HUES48 (cell line): ENCODE results near the gene CAND2.
"Not testable (repeated sequence)": the region's sequence is repeated elsewhere in the genome, so short reads cannot be mapped to it uniquely, and the experiment has no call there.

Experiments
- H3K27ac ChIP-seq: one replicate; pipeline ENCODE4 v1.7.0; 2013; ENCODE audit warnings: low read depth, low read length, inconsistent platforms
- H3K27me3 ChIP-seq: 2 replicates; pipeline ENCODE4 v1.6.1; 2013; ENCODE audit warnings: mild to moderate bottlenecking, low read length; ENCODE audit not compliant: control insufficient read depth, insufficient read depth
- H3K36me3 ChIP-seq: 2 replicates; pipeline ENCODE4 v1.6.1; 2013; ENCODE audit warnings: low read length; ENCODE audit not compliant: control insufficient read depth, insufficient read depth
- H3K4me1 ChIP-seq: 2 replicates; pipeline ENCODE4 v1.6.1; 2013; ENCODE audit warnings: mild to moderate bottlenecking, low read length; ENCODE audit not compliant: control insufficient read depth, insufficient read depth
- H3K4me3 ChIP-seq: 2 replicates; pipeline ENCODE4 v1.5.1; 2013; ENCODE audit warnings: mild to moderate bottlenecking, low read depth, low read length
- H3K9ac ChIP-seq: 2 replicates; pipeline ENCODE4 v1.6.1; 2013; ENCODE audit warnings: mild to moderate bottlenecking, low read depth, low read length, moderate library complexity
- H3K9me3 ChIP-seq: 2 replicates; pipeline ENCODE4 v1.6.1; 2013; ENCODE audit warnings: low read length; ENCODE audit not compliant: control insufficient read depth, insufficient read depth

CAND2 gene

DNA sequence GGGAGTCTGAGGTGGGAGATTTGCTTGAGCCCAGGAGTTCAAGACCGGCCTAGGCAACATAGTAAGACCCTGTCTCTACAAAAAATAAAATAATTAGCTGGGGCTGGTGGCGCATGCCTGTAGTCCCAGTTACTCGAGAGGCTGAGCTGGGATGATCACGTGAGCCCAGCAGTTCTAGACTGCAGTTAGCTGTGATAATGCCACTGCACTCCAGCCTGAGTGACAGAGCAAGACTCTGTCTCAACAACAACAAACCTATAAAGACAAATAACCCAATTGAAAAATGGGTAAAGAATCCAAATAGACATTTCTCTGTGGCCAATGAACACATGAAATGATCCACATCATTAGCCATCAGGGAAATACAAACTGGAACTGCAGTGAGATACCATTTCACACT lies 46.0 kb downstream of the CAND2 start:
- H3K4me1 ChIP-seq: peaks cover 15% of the 10 kb centered on the region
- H3K27me3 ChIP-seq: no peaks in the 10 kb centered on the region
- peaks cover 31% of the 10 kb centered on the region for H3K36me3 ChIP-seq
- no peak overlapping the region for H3K4me3 ChIP-seq
- no peak overlapping the region for H3K27ac ChIP-seq
- H3K9ac ChIP-seq: no peak overlapping the region
- peaks cover 15% of the 10 kb centered on the region for H3K9me3 ChIP-seq

DNA sequence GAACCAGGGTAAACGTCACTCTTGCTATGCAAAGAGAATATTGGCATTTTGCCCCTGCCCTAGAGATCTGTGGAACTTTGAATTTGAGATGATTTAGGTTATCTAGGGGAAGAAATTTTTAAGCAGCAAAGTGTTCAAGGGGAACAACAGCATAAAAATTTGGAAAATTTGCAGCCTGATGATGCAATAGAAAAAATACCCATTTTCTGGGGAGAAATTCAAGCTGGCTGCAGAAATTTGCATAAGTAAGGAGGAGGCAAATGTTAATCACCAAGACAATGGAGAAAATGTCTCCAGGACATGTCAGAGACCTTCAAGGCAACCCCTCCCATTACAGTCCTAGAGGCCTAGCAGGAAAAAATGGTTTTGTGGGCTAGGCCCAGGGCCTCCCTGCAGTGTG lies 49.3 kb downstream of the CAND2 start:
- Histone ChIP-seq H3K27me3 (no peaks in the 10 kb centered on the region), H3K27ac (no peak overlapping the region), H3K4me1 (no peaks in the 10 kb centered on the region), H3K4me3 (no peak overlapping the region), H3K36me3 (no peaks in the 10 kb centered on the region), H3K9ac (no peak overlapping the region), H3K9me3 (peaks cover 19% of the 10 kb centered on the region)

- Histone ChIP-seq H3K27me3 (no peaks in the 10 kb centered on the region), H3K9ac (no peak overlapping the region), H3K4me1 (no peaks in the 10 kb centered on the region), H3K4me3 (no peak overlapping the region), H3K27ac (no peak overlapping the region), H3K36me3 (no peaks in the 10 kb centered on the region), H3K9me3 (peaks cover 6% of the 10 kb centered on the region)
Observed at GRCh38 chr3:12852201-12852600, 55.7 kb downstream of the CAND2 start.

- H3K27ac ChIP-seq, H3K9ac ChIP-seq: not testable (repeated sequence)
Observed at GRCh38 chr3:12853847-12854246, 57.4 kb downstream of the CAND2 start.

GRCh38 chr3:12854565-12854964 lies 58.1 kb downstream of the CAND2 start:
- Histone ChIP-seq H3K9me3 (no peaks in the 10 kb centered on the region), H3K27me3 (no peaks in the 10 kb centered on the region; the same call in 1 of the 2 replicates), H3K4me1 (no peaks in the 10 kb centered on the region), H3K4me3 (no peak overlapping the region), H3K27ac (no peak overlapping the region), H3K9ac (no peak overlapping the region), H3K36me3 (no peaks in the 10 kb centered on the region)

More at GRCh38 chr3:12853847-12854246, 57.4 kb downstream of the CAND2 start:
- H3K36me3 ChIP-seq, H3K27me3 ChIP-seq, H3K9me3 ChIP-seq, H3K4me1 ChIP-seq, H3K4me3 ChIP-seq: not testable (repeated sequence)

DNA sequence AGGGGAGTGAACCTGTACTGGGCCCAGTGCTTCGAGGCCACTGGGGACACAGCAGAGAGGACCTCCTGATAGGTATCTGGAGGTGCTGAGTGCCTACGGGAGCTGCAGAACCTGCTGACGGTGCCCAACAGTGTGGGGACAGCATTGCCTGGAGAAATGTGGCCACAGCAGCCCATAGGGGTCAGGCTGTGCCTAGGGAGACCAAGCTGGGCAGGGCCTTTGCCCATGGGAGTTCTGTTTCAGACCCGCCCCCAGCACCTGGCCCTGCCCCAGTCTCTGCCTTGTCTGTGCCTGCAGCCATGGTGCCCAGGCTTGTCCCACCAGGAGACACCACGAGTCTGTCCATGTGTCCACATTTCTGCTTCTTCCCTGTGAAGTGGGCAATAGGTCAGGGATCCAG lies 60.1 kb downstream of the CAND2 start:
- no peaks in the 10 kb centered on the region for H3K36me3 ChIP-seq
- H3K27ac ChIP-seq: no peak overlapping the region
- H3K27me3 ChIP-seq: no peaks in the 10 kb centered on the region; the same call in 1 of the 2 replicates
- H3K4me3 ChIP-seq: no peak overlapping the region
- no peaks in the 10 kb centered on the region for H3K4me1 ChIP-seq
- H3K9ac ChIP-seq: no peak overlapping the region
- H3K9me3 ChIP-seq: no peaks in the 10 kb centered on the region

GRCh38 chr3:12859840-12860239 lies 63.4 kb downstream of the CAND2 start:
- Histone ChIP-seq H3K9me3 (no peaks in the 10 kb centered on the region), H3K27me3 (no peaks in the 10 kb centered on the region; the same call in 1 of the 2 replicates), H3K4me1 (no peaks in the 10 kb centered on the region), H3K9ac (no peak overlapping the region), H3K36me3 (no peaks in the 10 kb centered on the region), H3K27ac (no peak overlapping the region), H3K4me3 (no peak overlapping the region)

GRCh38 chr3:12861611-12862010 lies 65.1 kb downstream of the CAND2 start:
- Histone ChIP-seq H3K4me1 (no peaks in the 10 kb centered on the region), H3K4me3 (no peak overlapping the region), H3K27me3 (no peaks in the 10 kb centered on the region; the same call in 1 of the 2 replicates), H3K36me3 (no peaks in the 10 kb centered on the region), H3K9ac (no peak overlapping the region), H3K9me3 (0 out of 2 replicates have a peak, but pooled peaks cover 5% of the 10 kb centered on the region), H3K27ac (no peak overlapping the region)

GRCh38 chr3:12862387-12862786 lies 65.9 kb downstream of the CAND2 start:
- Histone ChIP-seq H3K27ac (no peak overlapping the region), H3K4me1 (no peaks in the 10 kb centered on the region), H3K36me3 (no peaks in the 10 kb centered on the region), H3K9ac (no peak overlapping the region), H3K27me3 (no peaks in the 10 kb centered on the region; the same call in 1 of the 2 replicates), H3K9me3 (0 out of 2 replicates have a peak, but pooled peaks cover 5% of the 10 kb centered on the region), H3K4me3 (no peak overlapping the region)

GRCh38 chr3:12865271-12865670 lies 68.8 kb downstream of the CAND2 start:
- Histone ChIP-seq H3K27me3 (peaks cover 8% of the 10 kb centered on the region), H3K4me3 (no peak overlapping the region), H3K4me1 (no peaks in the 10 kb centered on the region), H3K36me3 (no peaks in the 10 kb centered on the region), H3K9ac (no peak overlapping the region), H3K9me3 (0 out of 2 replicates have a peak, but pooled peaks cover 5% of the 10 kb centered on the region), H3K27ac (no peak overlapping the region)

DNA sequence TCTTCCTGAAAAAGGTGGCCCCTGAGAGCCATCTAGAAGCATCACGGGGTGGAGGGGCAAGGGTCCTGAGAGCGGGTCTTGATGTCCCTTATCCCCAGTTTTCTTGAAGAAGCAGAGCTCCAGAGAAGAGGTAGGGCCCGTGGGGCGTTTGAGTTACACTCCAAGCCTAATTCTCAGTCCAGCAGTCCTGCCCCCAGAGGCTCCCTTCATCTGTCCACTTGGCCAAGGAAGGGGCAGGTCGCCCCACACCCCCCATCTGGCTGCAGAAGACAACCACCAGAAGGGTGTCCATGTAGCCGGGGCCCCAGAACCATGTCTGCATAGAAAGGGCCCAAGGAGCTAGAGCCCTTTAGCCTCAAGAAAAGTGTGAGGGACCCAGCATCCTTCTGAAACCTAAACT lies 70.4 kb downstream of the CAND2 start:
- H3K9me3 ChIP-seq: 0 out of 2 replicates have a peak, but pooled peaks cover 5% of the 10 kb centered on the region
- no peaks in the 10 kb centered on the region for H3K4me1 ChIP-seq
- no peak overlapping the region for H3K9ac ChIP-seq
- H3K36me3 ChIP-seq: no peaks in the 10 kb centered on the region
- peaks cover 18% of the 10 kb centered on the region for H3K27me3 ChIP-seq
- H3K27ac ChIP-seq: no peak overlapping the region
- H3K4me3 ChIP-seq: no peak overlapping the region
